RKO (cell line): ENCODE measurements around the gene TMEM192.
"Not testable (repeated sequence)": the region's sequence is repeated elsewhere in the genome, so short reads cannot be mapped to it uniquely, and the experiment has no call there.

Experiments
- DNase-seq: peaks from one replicate; pipeline ENCODE4 v3.0.0-alpha.2; 2016; ENCODE audit warnings: low spot score

Gene TMEM192

DNA sequence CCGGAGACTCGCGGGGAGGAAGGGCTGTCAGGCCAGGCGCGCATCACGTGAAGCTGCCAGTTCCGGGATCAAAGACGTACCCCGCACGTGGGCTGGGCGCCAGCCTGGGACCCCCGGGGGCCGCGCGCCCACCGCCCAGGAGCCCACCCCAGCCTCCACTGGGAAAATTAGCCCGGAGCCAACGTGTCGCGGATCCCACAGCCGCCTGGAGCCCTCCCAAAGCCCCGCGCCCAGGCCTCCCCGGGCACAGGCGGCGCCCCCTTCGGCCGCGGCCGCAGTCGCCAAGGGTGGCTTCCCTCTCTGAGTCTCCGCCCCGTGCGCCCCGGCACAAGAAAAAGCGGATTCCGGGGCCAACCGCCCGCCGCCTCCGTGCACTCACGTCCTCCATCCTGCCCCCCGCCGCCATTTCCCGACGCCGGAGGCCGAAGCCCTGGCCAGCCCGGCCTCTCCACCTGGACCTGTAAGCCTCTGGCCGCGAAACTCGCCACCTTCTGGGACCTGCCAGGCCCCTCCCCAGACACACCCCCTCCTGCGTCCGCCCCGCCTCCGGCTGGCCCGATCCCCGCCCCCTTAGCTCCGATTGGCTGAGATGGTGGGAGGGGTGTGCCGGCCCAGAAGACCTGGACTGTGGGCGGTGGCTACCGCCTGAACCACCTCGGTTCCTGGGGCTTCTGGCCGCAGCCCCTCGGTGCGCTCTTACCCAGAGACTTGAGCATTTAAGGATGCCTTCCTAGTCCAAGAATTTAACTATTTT is at the start of gene TMEM192:
Gene TMEM192, minus strand, starts transcription at position 493 of the 754 bp plus-strand sequence. Its CDS starts 87 bp downstream, at position 406.
- DNase-seq: peak; percentile 89

- no peak for DNase-seq
These were observed 46.1 kb upstream of the TMEM192 start for GRCh38 chr4:165158762-165159161.

DNA sequence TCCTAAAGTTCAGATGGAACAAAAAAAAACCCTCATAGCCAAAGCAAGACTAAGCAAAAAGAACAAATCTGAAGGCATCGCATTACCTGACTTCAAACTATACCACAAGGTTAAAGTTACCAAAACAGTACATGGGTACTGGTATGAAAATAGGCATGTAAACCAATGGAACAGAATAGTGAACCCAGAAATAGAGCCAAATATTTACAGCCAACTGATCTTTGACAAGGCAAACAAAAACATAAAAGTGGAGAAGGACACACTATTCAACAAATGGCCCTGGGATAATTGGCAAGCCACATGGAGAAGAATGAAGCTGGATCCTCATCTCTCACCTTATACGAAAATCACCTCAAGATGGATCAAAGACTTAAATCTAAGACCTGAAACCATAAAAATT is 44.2 kb upstream of the TMEM192 start:
- no peak for DNase-seq

- DNase-seq: no peak
These were observed 41.8 kb upstream of the TMEM192 start for GRCh38 chr4:165154482-165154881.

DNA sequence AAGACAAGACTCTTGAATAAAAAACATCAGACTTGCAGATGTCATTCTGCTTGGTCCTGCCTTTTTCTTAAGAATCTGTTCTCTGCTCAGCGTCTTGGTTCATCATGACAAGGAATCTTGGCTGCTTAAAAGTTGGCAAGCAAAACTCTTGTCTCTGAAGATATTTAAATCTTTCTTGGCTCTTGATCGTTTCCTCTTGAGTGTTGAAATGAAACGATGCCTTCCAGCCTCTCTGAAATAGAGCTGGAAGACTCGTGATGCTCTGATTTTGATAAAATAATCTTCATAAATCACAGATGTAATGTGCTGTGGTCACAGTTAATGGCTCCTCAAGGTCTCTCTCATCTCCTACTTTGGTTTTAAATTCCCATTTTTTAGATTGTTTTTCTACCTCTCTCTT is 39.9 kb upstream of the TMEM192 start:
- no peak for DNase-seq

- no peak for DNase-seq
These were observed 39.1 kb upstream of the TMEM192 start for GRCh38 chr4:165151734-165152133.

DNA sequence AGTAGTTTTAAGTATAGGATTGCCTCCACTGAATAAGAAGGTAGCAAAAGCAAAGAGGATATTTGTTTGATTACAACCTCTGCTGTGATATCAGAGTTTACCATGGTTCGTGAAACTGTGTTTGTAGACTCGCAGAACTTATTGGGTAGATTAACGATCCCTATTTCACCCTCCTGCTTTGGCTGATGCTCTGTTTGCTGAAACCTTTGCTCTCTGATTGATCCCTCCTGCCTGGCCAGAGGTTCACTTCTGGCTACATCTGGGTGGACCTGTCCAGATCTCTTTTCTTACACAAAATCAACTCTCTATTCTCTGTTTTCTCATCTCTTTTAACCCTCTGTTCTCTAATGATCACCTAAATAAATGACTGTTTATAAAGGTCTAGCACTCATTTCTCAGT is 37.9 kb upstream of the TMEM192 start:
- no peak for DNase-seq

- no peak for DNase-seq
These were observed 26.2 kb upstream of the TMEM192 start for GRCh38 chr4:165138843-165139242.

- no peak for DNase-seq
These were observed 24.5 kb upstream of the TMEM192 start for GRCh38 chr4:165137205-165137604.

- no peak for DNase-seq
These were observed 23.9 kb upstream of the TMEM192 start for GRCh38 chr4:165136529-165136928.

GRCh38 chr4:165133150-165133549 is 20.5 kb upstream of the TMEM192 start:
- DNase-seq: no peak

- DNase-seq: peak; percentile 65
These were observed 18.7 kb upstream of the TMEM192 start for GRCh38 chr4:165131247-165131832.

DNA sequence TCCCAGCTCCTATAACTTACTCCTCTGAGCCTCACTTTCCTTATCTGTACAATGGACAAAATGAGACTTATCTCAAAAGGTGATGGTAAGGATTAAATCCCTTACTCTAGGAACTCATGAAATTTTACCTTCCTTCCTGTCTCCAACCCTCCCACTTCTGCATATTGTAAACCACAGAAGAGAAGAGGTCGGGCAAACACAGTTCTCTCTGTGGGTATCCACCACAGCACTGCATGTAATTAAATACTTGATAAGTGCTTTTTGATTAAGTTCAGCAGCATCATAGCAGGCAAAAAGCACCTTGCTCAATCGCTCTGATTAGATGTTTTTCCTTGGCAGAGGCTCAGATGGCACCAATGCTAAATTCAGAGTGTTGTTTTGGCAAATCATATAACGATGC is 17.3 kb upstream of the TMEM192 start:
- no peak for DNase-seq

DNA sequence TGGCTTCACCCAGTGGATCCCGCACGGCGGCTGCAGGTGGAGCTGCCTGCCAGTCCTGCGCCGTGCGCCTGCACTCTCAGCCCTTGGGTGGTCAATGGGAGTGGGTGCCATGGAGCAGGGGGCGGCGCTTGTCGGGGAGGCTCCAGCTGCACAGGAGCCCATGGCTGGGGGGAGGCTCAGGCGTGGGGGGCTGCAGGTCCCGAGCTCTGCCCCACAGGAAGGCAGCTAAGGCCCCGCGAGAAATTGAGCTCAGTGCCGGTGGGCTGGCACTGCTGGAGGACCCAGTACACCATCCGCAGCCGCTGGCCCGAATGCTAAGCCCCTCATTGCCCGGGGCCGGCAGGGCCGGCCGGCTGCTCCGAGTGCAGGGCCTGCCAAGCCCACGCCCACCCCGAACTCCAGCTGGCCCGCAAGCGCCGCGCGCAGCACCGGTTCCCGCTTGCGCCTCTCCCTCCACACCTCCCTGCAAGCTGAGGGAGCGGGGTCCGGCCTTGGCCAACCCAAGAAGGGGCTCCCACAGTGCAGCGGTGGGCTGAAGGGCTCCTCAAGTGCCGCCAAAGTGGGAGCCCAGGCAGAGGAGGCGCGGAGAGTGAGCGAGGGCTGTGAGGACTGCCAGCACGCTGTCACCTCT is 13.3 kb upstream of the TMEM192 start:
- not testable (repeated sequence) for DNase-seq

DNA sequence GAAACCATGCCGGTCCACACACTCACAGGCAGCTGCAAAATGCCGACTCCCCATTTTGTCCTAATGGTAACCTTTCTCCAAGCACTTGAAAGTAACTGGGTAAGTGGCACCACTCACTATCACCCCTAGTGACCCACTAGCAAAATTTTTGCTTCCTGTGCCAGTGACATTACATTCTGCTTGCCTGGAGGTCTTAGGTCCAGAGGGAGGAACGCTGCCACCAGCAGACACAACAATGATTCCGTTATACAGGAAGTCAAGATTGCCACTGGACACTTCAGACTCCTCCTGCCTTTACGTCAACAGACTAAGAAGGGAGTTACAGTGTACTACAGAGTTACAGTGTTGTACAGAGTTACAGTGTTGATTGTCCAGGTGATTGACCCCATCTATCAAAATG is 11.8 kb upstream of the TMEM192 start:
- DNase-seq: no peak

DNA sequence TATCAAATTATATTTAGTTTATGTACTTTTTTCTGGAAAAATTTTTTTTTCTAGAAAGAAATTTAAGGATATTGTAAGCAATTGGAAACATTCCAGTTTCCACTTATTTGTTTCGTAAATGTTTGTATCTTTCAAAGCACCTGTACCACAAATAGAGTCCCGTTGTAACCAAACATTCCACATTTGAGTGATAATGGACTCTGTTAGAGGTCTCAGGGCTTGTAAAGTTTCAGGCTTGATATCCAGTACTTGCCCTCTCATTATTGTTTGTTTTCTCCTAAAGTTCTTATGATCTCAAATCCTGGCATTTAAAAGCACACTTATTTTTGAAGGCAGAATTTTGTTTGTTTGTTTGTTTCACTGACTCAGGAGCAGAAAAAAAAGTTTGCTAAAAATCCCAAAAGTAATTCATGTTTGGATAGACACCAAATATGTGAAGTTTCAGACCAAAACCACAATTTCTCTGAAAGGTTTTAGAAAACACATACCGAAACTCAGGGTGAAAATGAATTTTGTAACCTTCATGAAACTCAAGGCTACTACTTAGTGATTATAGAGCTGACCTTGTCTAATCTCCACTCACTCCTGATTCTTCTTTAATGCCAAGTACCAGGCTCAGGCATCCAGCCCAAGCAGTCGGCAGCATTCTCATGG is 5.7 kb upstream of the TMEM192 start:
- no peak for DNase-seq

GRCh38 chr4:165115301-165115700 is 2.6 kb upstream of the TMEM192 start:
- peak; percentile 19 for DNase-seq

DNA sequence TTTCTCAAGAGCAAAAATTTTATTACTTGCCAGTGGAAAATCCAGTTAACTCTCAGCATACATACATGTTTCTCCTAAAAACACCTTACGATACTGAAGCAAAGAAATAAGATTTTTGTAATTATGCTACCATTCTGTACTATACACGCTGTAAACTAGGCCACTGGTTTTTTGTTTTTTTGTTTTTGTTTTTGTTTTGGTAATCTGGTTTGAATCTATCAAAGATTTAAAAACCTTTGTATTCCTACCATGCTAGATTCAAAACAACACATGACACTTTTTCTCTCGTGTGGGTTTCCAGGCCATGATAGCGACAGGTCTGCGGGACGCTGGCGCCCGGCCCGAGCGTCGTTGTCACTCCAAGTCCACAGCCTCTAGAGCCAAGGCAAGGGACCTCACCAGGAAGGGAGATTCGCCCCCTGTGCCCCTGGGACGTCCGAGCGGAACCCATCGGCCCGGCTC is 723 bp downstream of the TMEM192 start:
- no peak for DNase-seq

DNA sequence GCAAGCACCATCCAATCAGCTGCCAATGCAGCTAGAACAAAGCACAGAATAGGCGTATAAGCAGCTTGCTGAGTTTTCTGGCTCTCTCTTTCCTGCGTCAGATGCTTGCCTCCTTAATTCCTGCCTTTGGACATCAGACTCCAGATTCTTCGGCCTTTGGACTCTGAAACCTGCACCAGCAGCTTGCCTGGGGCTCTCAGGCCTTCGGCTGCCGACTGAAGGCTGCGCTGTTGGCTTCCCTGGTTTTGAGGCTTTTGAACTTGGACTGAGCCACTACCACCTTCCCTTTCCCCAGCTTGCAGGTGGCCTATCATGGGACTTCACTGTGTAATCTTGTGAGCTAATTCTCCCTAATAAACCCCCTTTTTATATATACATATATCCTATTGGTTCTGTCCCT is 6.1 kb downstream of the TMEM192 start:
- DNase-seq: no peak

DNA sequence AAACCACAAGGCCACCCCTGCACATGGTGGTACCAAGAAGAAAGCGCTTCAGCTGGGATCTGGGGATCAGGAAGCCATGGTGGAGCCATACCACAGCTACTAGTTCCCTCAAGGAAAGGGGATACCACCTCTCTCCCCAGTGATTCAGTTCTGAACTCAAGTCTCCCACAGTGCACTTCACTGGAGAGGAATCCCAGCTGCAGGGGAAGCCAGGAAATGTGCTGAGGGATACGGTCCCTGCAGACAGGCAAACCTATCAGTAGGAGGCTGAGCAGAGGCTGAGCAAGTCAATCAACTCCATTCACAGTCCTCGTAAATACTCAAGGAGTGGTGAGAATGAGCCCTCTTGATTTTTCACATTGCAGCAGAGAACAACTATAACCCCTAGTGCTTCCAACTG is 11.0 kb downstream of the TMEM192 start:
- DNase-seq: no peak

DNA sequence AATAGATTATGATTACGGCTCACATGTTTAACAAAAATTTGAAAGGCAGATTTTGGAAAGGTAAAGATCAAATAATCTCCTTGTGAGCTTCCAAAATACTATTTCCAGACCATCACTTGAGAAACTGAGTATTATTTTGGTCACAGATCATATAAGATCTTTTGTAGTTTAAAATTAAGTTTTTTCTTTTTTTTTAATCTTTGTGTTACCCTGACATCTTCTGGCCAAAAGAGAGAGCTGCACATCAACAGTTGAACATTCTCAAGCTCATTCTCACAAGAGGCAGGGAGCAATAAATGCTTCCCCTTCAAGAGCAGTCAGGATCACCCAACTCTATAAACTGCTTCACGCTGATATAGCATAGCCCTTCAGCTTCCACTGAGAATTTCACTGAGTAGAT is 15.9 kb downstream of the TMEM192 start:
- peak; percentile 55 for DNase-seq

GRCh38 chr4:165095291-165095690 is 17.4 kb downstream of the TMEM192 start:
- no peak for DNase-seq

DNA sequence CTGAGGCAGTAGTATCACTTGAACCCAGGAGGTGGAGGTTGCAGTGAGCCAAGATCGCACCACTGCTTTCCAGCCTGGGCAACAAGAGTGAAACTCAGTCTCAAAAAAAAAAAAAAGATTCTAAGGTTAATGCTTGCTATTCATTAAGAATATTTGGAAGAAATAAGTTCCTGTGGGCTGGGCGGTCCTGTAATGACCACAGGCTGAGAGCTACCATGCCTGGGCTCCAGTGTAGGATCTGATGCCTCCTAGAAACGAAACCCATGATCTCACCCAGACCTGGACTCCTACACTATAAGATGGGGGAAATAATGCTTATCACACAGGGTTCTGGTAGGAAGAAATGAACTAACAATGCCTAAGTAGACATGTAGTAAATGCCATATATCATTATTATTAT is 17.8 kb downstream of the TMEM192 start:
- no peak for DNase-seq
